HepG2 (cell line): ENCODE data around the gene SLC25A20. TPM values are rescaled to one million over a fixed set of nuclear protein-coding genes. Genes with fewer than 3 reads are reported as not detected.

Source experiments
- ARNT ChIP-seq: fragments of 450-650 bp; IDR thresholded peaks from 2 replicates; pipeline ENCODE4 v1.6.1; 2017
- ELF4 ChIP-seq: sonication (generic); formaldehyde crosslinking; IDR thresholded peaks from 2 replicates; pipeline ENCODE4 v1.5.0; 2020; ENCODE audit warnings: missing genetic modification reagents, mild to moderate bottlenecking, moderate library complexity, borderline replicate concordance
- FIP1L1 ChIP-seq: fragments of 200-400 bp; formaldehyde crosslinking; IDR thresholded peaks from 2 replicates; pipeline ENCODE4 v1.6.1; 2018; ENCODE audit warnings: low read depth, mild to moderate bottlenecking, low read length, moderate library complexity, borderline replicate concordance; ENCODE audit not compliant: insufficient read depth
- HDAC2 ChIP-seq: sonication (generic); formaldehyde crosslinking; IDR thresholded peaks from 2 replicates; pipeline ENCODE4 v1.4.0; 2020; ENCODE audit warnings: missing genetic modification reagents
- MIER2 ChIP-seq: IDR thresholded peaks from 2 replicates; pipeline ENCODE4 v1.6.1; 2016; ENCODE audit warnings: missing biosample characterization, missing genetic modification reagents
- NFKB2 ChIP-seq: sonication (generic); formaldehyde crosslinking; IDR thresholded peaks from 2 replicates; pipeline ENCODE4 v1.4.0; 2020; ENCODE audit warnings: missing genetic modification reagents, borderline replicate concordance
- SIN3B ChIP-seq: fragments of 150-350 bp; IDR thresholded peaks from 2 replicates; pipeline ENCODE4 v1.6.1; 2014; ENCODE audit warnings: low read length
- ZNF235 ChIP-seq: sonication (generic); formaldehyde crosslinking; IDR thresholded peaks from 2 replicates; pipeline ENCODE4 v1.8.1; 2023; ENCODE audit warnings: mild to moderate bottlenecking, missing genetic modification reagents, borderline replicate concordance
- ZNF367 ChIP-seq: sonication (generic); formaldehyde crosslinking; IDR thresholded peaks from 2 replicates; pipeline ENCODE4 v1.4.0; 2020; ENCODE audit warnings: missing genetic modification reagents, borderline replicate concordance
- ZNF776 ChIP-seq: sonication (generic); formaldehyde crosslinking; IDR thresholded peaks from 2 replicates; pipeline ENCODE4 v1.4.0; 2020; ENCODE audit warnings: mild to moderate bottlenecking, missing genetic modification reagents
- polyA plus RNA-seq, 8 experiments: library from polyadenylated mRNA; depleted of rRNA in 3 of 8; stranded (reverse) in 7 of 8; unstranded in 1 of 8; fragments of >200 nt; fragmentation: Illumina TruSeq in 4 of 8; extraction: Trizol in 4 of 8; gene quantifications; 2 replicates each; pipeline versions ENCODE4 v1.2.1 to v1.2.3, GENCODE V29; 2011 to 2016; ENCODE audit warnings: low read depth in 4 of 8, missing spikeins in 1 of 8, mixed read lengths in 1 of 8; ENCODE audit not compliant: insufficient read depth in 1 of 8
- total RNA-seq, 5 experiments: library from RNA; depleted of rRNA; stranded (reverse); fragments of >200 nt; fragmentation: Illumina TruSeq; extraction: Trizol; gene quantifications; 2 replicates each; pipeline ENCODE4 v1.2.3, GENCODE V29; 2016; ENCODE audit warnings: low read depth in 1 of 5
- TF ChIP-seq, protein P1 (sequence below): sonication (generic); formaldehyde crosslinking; IDR thresholded peaks from 2 replicates; pipeline ENCODE4 v1.8.1; 2023; ENCODE audit warnings: mild to moderate bottlenecking, moderate library complexity, missing genetic modification reagents
- TF ChIP-seq, protein P2 (sequence below): sonication (generic); formaldehyde crosslinking; IDR thresholded peaks from 2 replicates; pipeline ENCODE4 v1.5.1; 2020; ENCODE audit warnings: mild to moderate bottlenecking, missing genetic modification reagents, borderline replicate concordance
- TF ChIP-seq, protein P3 (sequence below): sonication (generic); formaldehyde crosslinking; IDR thresholded peaks from 2 replicates; pipeline ENCODE4 v1.5.1; 2020; ENCODE audit warnings: missing genetic modification reagents, mild to moderate bottlenecking, borderline replicate concordance
- TF ChIP-seq, protein P4 (sequence below): sonication (generic); formaldehyde crosslinking; IDR thresholded peaks from 2 replicates; pipeline ENCODE4 v1.4.0; 2020; ENCODE audit warnings: mild to moderate bottlenecking, missing genetic modification reagents

The SLC25A20 gene
- total and polyA plus RNA-seq, 2 of the 13 experiments (the other 11 are each of a cell fraction or from before 2014, with no cell fraction given), result 21.1 to 26.6 TPM

DNA sequence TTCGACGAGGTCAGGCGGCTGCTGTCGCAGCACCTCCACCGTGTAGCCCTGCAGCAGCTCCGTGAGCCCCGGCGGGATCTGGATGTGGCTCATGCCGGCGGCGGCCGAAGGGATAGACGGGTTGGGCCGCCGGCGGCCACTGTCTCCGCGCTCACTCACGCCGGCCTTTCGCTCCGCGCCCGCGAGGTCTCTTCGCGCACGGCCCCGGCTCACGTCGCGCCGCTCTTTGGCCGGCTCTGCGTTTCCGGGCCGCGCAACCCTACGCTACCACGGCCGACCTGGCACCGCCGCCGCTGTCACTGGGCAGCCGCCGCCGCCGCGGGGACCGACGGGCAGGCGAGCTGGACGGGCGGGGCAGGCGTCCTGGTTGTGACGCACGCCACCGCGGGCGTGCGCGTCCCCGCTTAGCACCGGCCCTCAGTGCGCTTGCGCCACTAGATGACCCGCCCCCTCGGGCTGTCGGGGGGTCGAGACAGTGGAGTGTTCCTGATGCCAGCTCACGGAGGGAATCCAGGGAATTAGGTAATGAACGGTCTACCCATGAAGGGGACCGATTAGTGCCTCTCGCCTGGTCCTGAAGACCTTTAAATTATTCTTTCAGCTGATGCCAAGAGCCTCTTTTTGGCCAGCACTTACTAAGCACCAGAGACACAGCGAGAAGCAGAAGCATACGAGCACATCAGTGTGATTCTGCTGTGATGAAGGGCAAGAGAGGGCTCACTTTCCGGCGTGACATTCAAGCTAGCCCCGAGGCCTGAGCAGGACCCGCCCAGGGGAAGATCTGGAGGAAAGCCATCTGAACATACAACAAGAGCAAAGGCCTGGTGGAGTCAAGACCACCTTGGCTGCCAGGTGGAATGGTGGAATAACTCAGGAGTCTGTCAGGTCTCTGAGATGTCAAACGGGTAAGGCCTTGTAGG, 50.9 kb downstream of the SLC25A20 start, which contains the start of gene PRKAR2A (continued):
- no peak for TF ChIP-seq MIER2
- TF ChIP-seq ZNF367 (CRISPR knock-in tag), result no peak
- TF ChIP-seq ZNF235 (CRISPR knock-in tag), result 0 out of 2 replicates have a peak, but pooled peaks have one; percentile 61
- no peak for TF ChIP-seq SIN3B
- no peak for TF ChIP-seq HDAC2 (CRISPR knock-in tag)
- TF ChIP-seq, protein P1, sequence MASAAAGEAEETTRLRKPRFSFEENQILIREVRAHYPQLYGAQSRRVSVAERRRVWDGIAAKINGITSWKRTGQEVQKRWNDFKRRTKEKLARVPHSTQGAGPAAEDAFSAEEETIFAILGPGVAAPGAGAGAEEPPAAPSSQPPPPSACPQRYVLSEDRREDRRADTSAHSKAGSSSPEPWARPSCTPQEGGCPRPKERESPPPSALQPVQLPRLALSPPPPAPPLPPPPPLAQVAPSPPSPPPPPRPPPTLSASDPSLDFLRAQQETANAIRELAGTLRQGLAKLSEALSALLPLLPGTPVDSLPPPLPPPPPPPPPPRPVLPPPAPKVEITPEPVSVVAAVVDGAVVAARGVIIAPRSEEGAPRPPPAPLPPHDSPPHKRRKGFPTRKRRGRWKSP (CRISPR knock-in tag), result peak; percentile 68; the same call in 1 of the 2 replicates
- no peak for TF ChIP-seq ARNT
- TF ChIP-seq, protein P2, sequence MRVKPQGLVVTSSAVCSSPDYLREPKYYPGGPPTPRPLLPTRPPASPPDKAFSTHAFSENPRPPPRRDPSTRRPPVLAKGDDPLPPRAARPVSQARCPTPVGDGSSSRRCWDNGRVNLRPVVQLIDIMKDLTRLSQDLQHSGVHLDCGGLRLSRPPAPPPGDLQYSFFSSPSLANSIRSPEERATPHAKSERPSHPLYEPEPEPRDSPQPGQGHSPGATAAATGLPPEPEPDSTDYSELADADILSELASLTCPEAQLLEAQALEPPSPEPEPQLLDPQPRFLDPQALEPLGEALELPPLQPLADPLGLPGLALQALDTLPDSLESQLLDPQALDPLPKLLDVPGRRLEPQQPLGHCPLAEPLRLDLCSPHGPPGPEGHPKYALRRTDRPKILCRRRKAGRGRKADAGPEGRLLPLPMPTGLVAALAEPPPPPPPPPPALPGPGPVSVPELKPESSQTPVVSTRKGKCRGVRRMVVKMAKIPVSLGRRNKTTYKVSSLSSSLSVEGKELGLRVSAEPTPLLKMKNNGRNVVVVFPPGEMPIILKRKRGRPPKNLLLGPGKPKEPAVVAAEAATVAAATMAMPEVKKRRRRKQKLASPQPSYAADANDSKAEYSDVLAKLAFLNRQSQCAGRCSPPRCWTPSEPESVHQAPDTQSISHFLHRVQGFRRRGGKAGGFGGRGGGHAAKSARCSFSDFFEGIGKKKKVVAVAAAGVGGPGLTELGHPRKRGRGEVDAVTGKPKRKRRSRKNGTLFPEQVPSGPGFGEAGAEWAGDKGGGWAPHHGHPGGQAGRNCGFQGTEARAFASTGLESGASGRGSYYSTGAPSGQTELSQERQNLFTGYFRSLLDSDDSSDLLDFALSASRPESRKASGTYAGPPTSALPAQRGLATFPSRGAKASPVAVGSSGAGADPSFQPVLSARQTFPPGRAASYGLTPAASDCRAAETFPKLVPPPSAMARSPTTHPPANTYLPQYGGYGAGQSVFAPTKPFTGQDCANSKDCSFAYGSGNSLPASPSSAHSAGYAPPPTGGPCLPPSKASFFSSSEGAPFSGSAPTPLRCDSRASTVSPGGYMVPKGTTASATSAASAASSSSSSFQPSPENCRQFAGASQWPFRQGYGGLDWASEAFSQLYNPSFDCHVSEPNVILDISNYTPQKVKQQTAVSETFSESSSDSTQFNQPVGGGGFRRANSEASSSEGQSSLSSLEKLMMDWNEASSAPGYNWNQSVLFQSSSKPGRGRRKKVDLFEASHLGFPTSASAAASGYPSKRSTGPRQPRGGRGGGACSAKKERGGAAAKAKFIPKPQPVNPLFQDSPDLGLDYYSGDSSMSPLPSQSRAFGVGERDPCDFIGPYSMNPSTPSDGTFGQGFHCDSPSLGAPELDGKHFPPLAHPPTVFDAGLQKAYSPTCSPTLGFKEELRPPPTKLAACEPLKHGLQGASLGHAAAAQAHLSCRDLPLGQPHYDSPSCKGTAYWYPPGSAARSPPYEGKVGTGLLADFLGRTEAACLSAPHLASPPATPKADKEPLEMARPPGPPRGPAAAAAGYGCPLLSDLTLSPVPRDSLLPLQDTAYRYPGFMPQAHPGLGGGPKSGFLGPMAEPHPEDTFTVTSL (CRISPR knock-in tag), result no peak
- TF ChIP-seq, protein P3, sequence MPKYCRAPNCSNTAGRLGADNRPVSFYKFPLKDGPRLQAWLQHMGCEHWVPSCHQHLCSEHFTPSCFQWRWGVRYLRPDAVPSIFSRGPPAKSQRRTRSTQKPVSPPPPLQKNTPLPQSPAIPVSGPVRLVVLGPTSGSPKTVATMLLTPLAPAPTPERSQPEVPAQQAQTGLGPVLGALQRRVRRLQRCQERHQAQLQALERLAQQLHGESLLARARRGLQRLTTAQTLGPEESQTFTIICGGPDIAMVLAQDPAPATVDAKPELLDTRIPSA, result no peak
- no peak for TF ChIP-seq ELF4
- TF ChIP-seq ZNF776 (CRISPR knock-in tag), result 0 out of 2 replicates have a peak, but pooled peaks have one; percentile 42
- TF ChIP-seq, protein P4, sequence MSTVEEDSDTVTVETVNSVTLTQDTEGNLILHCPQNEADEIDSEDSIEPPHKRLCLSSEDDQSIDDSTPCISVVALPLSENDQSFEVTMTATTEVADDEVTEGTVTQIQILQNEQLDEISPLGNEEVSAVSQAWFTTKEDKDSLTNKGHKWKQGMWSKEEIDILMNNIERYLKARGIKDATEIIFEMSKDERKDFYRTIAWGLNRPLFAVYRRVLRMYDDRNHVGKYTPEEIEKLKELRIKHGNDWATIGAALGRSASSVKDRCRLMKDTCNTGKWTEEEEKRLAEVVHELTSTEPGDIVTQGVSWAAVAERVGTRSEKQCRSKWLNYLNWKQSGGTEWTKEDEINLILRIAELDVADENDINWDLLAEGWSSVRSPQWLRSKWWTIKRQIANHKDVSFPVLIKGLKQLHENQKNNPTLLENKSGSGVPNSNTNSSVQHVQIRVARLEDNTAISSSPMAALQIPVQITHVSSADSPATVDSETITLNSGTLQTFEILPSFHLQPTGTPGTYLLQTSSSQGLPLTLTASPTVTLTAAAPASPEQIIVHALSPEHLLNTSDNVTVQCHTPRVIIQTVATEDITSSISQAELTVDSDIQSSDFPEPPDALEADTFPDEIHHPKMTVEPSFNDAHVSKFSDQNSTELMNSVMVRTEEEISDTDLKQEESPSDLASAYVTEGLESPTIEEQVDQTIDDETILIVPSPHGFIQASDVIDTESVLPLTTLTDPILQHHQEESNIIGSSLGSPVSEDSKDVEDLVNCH (CRISPR knock-in tag), result 0 out of 2 replicates have a peak, but pooled peaks have one; percentile 71
- TF ChIP-seq FIP1L1, result no peak
- 0 out of 2 replicates have a peak, but pooled peaks have one; percentile 61 for TF ChIP-seq NFKB2
